Heart right ventricle (tissue), 16 donors: ENCODE data around the gene TOMM70. TPM values are rescaled to one million over a fixed set of nuclear protein-coding genes. Genes with fewer than 3 reads are reported as not detected.

ENCODE experiments used
- ATAC-seq, 8 donors: fragments of 200-7000 bp; cut with Tn5 transposase; one replicate each; pipeline ENCODE4 v1.9.1; 2020; ENCODE audit warnings: mild to moderate bottlenecking in 8 of 8, moderate library complexity in 8 of 8, moderate number of reproducible peaks in 1 of 8
- DNase-seq, 2 donors: peaks; one replicate each; pipeline ENCODE4 v3.0.0-alpha.2; 2020
- H3K27ac ChIP-seq, 10 donors: fragments of 200-600 bp; sonication (generic) in 2 of 10; one replicate each; pipeline versions ENCODE4 v1.5.0 to v1.8.0; 2020 to 2022; ENCODE audit warnings: mild to moderate bottlenecking in 3 of 10
- H3K27me3 ChIP-seq, 7 donors: fragments of 200-600 bp; one replicate each; pipeline ENCODE4 v1.8.0; 2021 to 2022; ENCODE audit warnings: mild to moderate bottlenecking in 2 of 7
- H3K36me3 ChIP-seq, 9 donors: fragments of 200-600 bp; sonication (generic) in 1 of 9; one replicate each; pipeline versions ENCODE4 v1.5.0 to v1.8.0; 2020 to 2022; ENCODE audit warnings: mild to moderate bottlenecking in 2 of 9
- H3K4me1 ChIP-seq, 9 donors: fragments of 200-600 bp; sonication (generic) in 1 of 9; one replicate each; pipeline versions ENCODE4 v1.5.0 to v1.8.0; 2020 to 2022; ENCODE audit warnings: mild to moderate bottlenecking in 4 of 9
- H3K4me3 ChIP-seq, 10 donors: fragments of 200-600 bp; sonication (generic) in 2 of 10; one replicate each; pipeline versions ENCODE4 v1.5.0 to v1.8.0; 2020 to 2022; ENCODE audit warnings: mild to moderate bottlenecking in 7 of 10, moderate library complexity in 2 of 10
- H3K9me3 ChIP-seq, 11 donors: fragments of 200-600 bp in 10 of 11; sonication (generic) in 2 of 11; one replicate each; pipeline versions ENCODE4 v1.5.0 to v1.8.0; 2013 to 2022; ENCODE audit warnings: mild to moderate bottlenecking in 2 of 11, control low read depth in 1 of 11, moderate library complexity in 1 of 11
- WGBS, 2 donors: extraction: QIAGEN DNeasy Blood & Tissue Kit; methylation state at CpG; one replicate each; pipeline ENCODE4 v1.1.7; 2013; ENCODE audit warnings: inconsistent platforms in 1 of 2; 5-methylcytosine and 5-hydroxymethylcytosine counted together
- intact Hi-C, 10 donors: fragments of 100-400 bp; cut with DNase I; formaldehyde crosslinking; loops; one replicate each; pipeline versions ENCODE4 v1.11.1 to v1.14.2; 2022
- polyA plus RNA-seq, 2 donors: library from polyadenylated mRNA; stranded (reverse); fragments of 200-250 nt; gene quantifications; one replicate each; pipeline ENCODE4 v1.2.3, GENCODE V29; 2013
- total RNA-seq, 10 donors: library from RNA; stranded (reverse); fragmentation: NEBNext Ultra II Directional in 3 of 10; extraction: Animal tissue kit (Norgen Biotek cat#: 25700) in 3 of 10; gene quantifications; one replicate each; pipeline versions ENCODE4 v1.2.1 to v1.2.4, GENCODE V29; 2021 to 2023
- TF ChIP-seq, protein P1 (sequence below), 9 donors: fragments of 200-600 bp; sonication (generic) in 2 of 9; IDR thresholded peaks; one replicate each; pipeline versions ENCODE4 v1.5.0 to v1.8.0; 2021 to 2022; ENCODE audit warnings: antibody characterized with exemption in 9 of 9, mild to moderate bottlenecking in 5 of 9, moderate library complexity in 1 of 9
- donor health status: Arrhythmogenic right ventricular cardiomyopathy.
- donor health status: ischemic (EF 13 %, LVEDD 7.1; RV severe dilation, severe dysfunction).
- donor health status: healthy with polysubstance abuse.
- donor health status: DM: no; HTN: yes; CAD: no.
- donor health status: DM: no; HTN: no; CAD: no.
- donor health status: ischemic (EF 25% LVEDD 6.9; RV normal size, moderate dysfunction).
- donor health status: ischemic (EF 25% LVEDD 5.7; RV mildly dilated, moderate dysfunction).
- donor health status: healthy.
- donor health status: DM: yes; HTN: yes; CAD: no.
- donor health status: Ischemic cardiomyopathy.
- donor health status: ischemic (EF 35%, LVEDD 5.7; RV mildly dilated, moderate dysfunction).
- donor health status: nonischemic (EF 11% LVEDD 7.7; RV severe dilation, severe dysfunction).
- donor health status: DM: yes; HTN: yes; CAD: no.
- donor health status: PGD.
- donor health status: ischemic (EF 29% LVEDD 5.4; RV normal size, mild dysfunction).
- donor health status: nonischemic (EF 23%, LVEDD 6.1; RV moderate dilation, normal function).

The TOMM70 gene
- total and polyA plus RNA-seq, 12 donors, result 23.0 to 67.5 (median 57.9) TPM

DNA sequence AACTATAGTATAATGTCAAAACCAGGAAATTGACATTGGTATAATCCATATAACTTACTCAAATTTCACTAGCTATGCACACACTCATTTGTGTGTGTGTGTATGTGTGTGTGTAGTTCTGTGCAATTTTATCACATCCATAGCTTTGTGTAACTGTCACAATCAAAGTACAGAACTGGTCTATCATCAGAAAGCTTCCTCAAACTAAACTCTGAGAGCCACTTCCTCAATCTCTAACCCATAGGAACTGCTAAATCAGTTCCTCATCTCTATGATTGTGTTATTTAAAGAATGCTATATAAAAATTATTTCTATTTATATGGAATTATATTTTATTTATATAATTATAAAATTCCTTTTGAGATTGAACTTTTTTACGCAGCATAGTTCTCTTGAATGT, 18.5 kb upstream of the TOMM70 start:
- TF ChIP-seq, protein P1, sequence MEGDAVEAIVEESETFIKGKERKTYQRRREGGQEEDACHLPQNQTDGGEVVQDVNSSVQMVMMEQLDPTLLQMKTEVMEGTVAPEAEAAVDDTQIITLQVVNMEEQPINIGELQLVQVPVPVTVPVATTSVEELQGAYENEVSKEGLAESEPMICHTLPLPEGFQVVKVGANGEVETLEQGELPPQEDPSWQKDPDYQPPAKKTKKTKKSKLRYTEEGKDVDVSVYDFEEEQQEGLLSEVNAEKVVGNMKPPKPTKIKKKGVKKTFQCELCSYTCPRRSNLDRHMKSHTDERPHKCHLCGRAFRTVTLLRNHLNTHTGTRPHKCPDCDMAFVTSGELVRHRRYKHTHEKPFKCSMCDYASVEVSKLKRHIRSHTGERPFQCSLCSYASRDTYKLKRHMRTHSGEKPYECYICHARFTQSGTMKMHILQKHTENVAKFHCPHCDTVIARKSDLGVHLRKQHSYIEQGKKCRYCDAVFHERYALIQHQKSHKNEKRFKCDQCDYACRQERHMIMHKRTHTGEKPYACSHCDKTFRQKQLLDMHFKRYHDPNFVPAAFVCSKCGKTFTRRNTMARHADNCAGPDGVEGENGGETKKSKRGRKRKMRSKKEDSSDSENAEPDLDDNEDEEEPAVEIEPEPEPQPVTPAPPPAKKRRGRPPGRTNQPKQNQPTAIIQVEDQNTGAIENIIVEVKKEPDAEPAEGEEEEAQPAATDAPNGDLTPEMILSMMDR (IDR thresholded peaks at IDR 0.05), result no peak
- DNase-seq, result no peak
- H3K4me1 ChIP-seq, result peaks cover 0 to 5% (median 0%) of the 10 kb centered on the region in 9 donors
- no peaks in the 10 kb centered on the region for H3K36me3 ChIP-seq
- no peak overlapping the region for H3K4me3 ChIP-seq
- H3K27ac ChIP-seq, result no peak overlapping the region
- ATAC-seq, result no peak
- no peaks in the 10 kb centered on the region for H3K9me3 ChIP-seq
- intact Hi-C loops, result no loop called here
- WGBS, 2 donors, result 95 to 98% methylated on average over 1 of the region's 1 CpG
- no peaks in the 10 kb centered on the region for H3K27me3 ChIP-seq

GRCh38 chr3:100416863-100417262, 16.0 kb upstream of the TOMM70 start:
- WGBS, 2 donors, result 55 to 67% methylated on average over 1 of the region's 1 CpG
- Histone ChIP-seq H3K27ac (no peak overlapping the region), H3K27me3 (no peaks in the 10 kb centered on the region), H3K4me3 (no peak overlapping the region), H3K36me3 (no peaks in the 10 kb centered on the region), H3K9me3 (peaks cover 0 to 1% (median 0%) of the 10 kb centered on the region in 11 donors), H3K4me1 (peaks cover 0 to 5% (median 0%) of the 10 kb centered on the region in 9 donors)
- TF ChIP-seq, protein P1 (IDR thresholded peaks at IDR 0.05), result no peak
- intact Hi-C loops, result no loop called here
- DNase-seq (no peak), ATAC-seq (no peak)

DNA sequence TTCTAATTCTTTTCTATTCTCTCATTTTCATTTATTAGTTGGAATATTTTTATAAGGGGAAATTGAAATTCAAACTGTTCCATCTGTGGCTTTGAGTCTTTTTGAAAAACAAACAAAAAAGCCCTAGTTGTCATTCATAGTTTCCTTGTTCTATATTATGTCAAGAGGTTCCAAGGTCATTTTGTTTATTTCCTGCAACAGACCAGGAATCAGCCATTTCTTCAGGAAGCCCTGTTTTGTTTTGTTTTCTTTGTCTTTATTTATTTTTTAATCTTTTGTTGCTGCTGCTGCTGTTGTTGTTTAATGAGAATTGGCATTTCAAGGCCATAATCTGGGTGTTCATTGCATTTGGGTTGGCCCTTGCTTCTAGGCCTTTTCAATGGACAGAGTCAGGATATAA, 15.3 kb upstream of the TOMM70 start:
- intact Hi-C loops, result no loop called here
- no peak for ATAC-seq

DNA sequence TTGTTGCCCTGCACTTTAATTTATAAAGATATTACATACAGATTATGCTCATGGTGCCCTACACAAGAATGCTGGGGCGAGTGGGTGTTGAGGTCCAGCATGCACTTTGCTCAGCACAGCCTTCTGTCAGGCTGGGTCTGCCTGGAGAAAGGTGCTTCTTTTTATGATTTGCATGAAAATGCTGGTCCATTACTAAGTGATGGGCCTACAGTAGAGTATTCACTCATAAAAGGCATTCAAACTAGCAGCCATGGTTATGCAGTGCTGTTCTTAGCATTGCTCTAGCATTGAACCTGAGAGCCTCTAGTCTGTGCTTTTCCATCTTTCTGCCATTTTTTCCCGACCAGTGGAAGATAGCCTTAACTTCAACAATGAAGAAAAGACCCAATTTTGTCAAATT, 12.7 kb upstream of the TOMM70 start:
- no peak for ATAC-seq
- DNase-seq, result no peak
- Histone ChIP-seq H3K27me3 (no peaks in the 10 kb centered on the region), H3K36me3 (no peaks in the 10 kb centered on the region), H3K27ac (no peak overlapping the region), H3K4me1 (no peaks in the 10 kb centered on the region), H3K9me3 (peaks cover 0 to 13% (median 0%) of the 10 kb centered on the region in 11 donors), H3K4me3 (no peak overlapping the region)
- 97% methylated on average over 2 of the region's 2 CpGs for WGBS, 2 donors
- intact Hi-C loops, result no loop called here
- TF ChIP-seq, protein P1 (IDR thresholded peaks at IDR 0.05), result no peak

More for the DNA sequence above, 15.3 kb upstream of the TOMM70 start:
- H3K4me3 ChIP-seq, result no peak overlapping the region
- H3K27me3 ChIP-seq, result no peaks in the 10 kb centered on the region
- H3K4me1 ChIP-seq, result peaks cover 0 to 5% (median 0%) of the 10 kb centered on the region in 9 donors
- TF ChIP-seq, protein P1 (IDR thresholded peaks at IDR 0.05), result no peak
- H3K36me3 ChIP-seq, result no peaks in the 10 kb centered on the region
- H3K27ac ChIP-seq, result no peak overlapping the region
- H3K9me3 ChIP-seq, result peaks cover 0 to 8% (median 0%) of the 10 kb centered on the region in 11 donors
- no peak for DNase-seq
